Hepatocyte (in vitro differentiated cells): ENCODE measurements around the gene HIVEP1. TPM values are rescaled to one million over a fixed set of nuclear protein-coding genes. Genes with fewer than 3 reads are reported as not detected.

Experiments
- DNase-seq: peaks from one replicate; pipeline ENCODE4 v3.0.0-alpha.2; 2016; ENCODE audit warnings: low spot score
- H2AFZ ChIP-seq: fragments of 200-600 bp; sonication (generic); 2 replicates; pipeline ENCODE4 v1.6.0; 2016; ENCODE audit warnings: antibody characterized with exemption, mild to moderate bottlenecking
- H3K27ac ChIP-seq: fragments of 200-600 bp; sonication (generic); 2 replicates; pipeline ENCODE4 v1.5.1; 2016; ENCODE audit warnings: mild to moderate bottlenecking
- H3K27me3 ChIP-seq: fragments of 200-600 bp; sonication (generic); 2 replicates; pipeline ENCODE4 v1.6.1; 2016
- H3K36me3 ChIP-seq: fragments of 200-600 bp; sonication (generic); replicated peaks from 2 replicates; pipeline ENCODE4 v1.5.1; 2016; ENCODE audit warnings: low read depth; ENCODE audit not compliant: insufficient read depth
- H3K4me1 ChIP-seq: fragments of 200-600 bp; sonication (generic); 2 replicates; pipeline ENCODE4 v1.5.1; 2016; ENCODE audit warnings: mild to moderate bottlenecking, moderate library complexity; ENCODE audit not compliant: insufficient read depth
- H3K4me2 ChIP-seq: fragments of 200-600 bp; sonication (generic); 2 replicates; pipeline ENCODE4 v1.6.0; 2016
- H3K4me3 ChIP-seq: fragments of 200-600 bp; sonication (generic); 2 replicates; pipeline ENCODE4 v1.5.1; 2016; ENCODE audit warnings: mild to moderate bottlenecking
- H3K79me2 ChIP-seq: fragments of 200-600 bp; sonication (generic); 2 replicates; pipeline ENCODE4 v1.6.0; 2017; ENCODE audit warnings: mild to moderate bottlenecking
- H3K9me2 ChIP-seq: fragments of 200-600 bp; sonication (generic); replicated peaks from 2 replicates; pipeline ENCODE4 v1.6.0; 2017; ENCODE audit warnings: mild to moderate bottlenecking; ENCODE audit not compliant: insufficient read depth
- H3K9me3 ChIP-seq: fragments of 200-600 bp; sonication (generic); 2 replicates; pipeline ENCODE4 v1.5.1; 2016; ENCODE audit warnings: low read depth, mild to moderate bottlenecking
- H4K20me1 ChIP-seq: fragments of 200-600 bp; sonication (generic); 2 replicates; pipeline ENCODE4 v1.6.0; 2016; ENCODE audit warnings: mild to moderate bottlenecking; ENCODE audit not compliant: insufficient read depth, poor library complexity, severe bottlenecking
- CTCF ChIP-seq: fragments of 200-600 bp; sonication (generic); IDR thresholded peaks from 2 replicates; pipeline ENCODE4 v1.5.1; 2016; ENCODE audit warnings: antibody characterized with exemption, mild to moderate bottlenecking; ENCODE audit not compliant: poor library complexity
- EZH2 ChIP-seq: fragments of 200-600 bp; sonication (generic); IDR thresholded peaks from 2 replicates; pipeline ENCODE4 v1.6.1; 2016; ENCODE audit warnings: antibody characterized with exemption, mild to moderate bottlenecking, borderline replicate concordance
- EZH2phosphoT487 ChIP-seq: fragments of 200-600 bp; sonication (generic); IDR thresholded peaks from one replicate; pipeline ENCODE4 v1.6.1; 2018; ENCODE audit warnings: antibody characterized with exemption, mild to moderate bottlenecking, low read depth, moderate library complexity; ENCODE audit not compliant: unreplicated experiment, severe bottlenecking
- WGBS: methylation state at CpG from one replicate; pipeline ENCODE4 v1.1.6; 2016; ENCODE audit warnings: low lambda C conversion rate; ENCODE audit errors: missing lambda C conversion rate; 5-methylcytosine and 5-hydroxymethylcytosine counted together
- polyA plus RNA-seq: library from polyadenylated mRNA; unstranded; fragments of >200 nt; fragmentation: Nextera tagmentation; extraction: Ambion mirVana; gene quantifications from 2 replicates; pipeline ENCODE4 v1.2.1, GENCODE V29; 2016
- total RNA-seq: library from RNA; depleted of rRNA; stranded (reverse); fragments of >200 nt; gene quantifications from 2 replicates; pipeline ENCODE4 v1.2.3, GENCODE V29; 2014

HIVEP1 gene
- total and polyA plus RNA-seq, 2 experiments from 2014 or later: 8.7 to 33.7 TPM

GRCh38 chr6:12113190-12113577 is 101.1 kb downstream of the HIVEP1 start:
- no peak overlapping the region for H2AFZ ChIP-seq
- H3K4me2 ChIP-seq: no peak overlapping the region
- no peak for DNase-seq
- no peaks in the 10 kb centered on the region for H4K20me1 ChIP-seq
- TF ChIP-seq EZH2 (no peak), EZH2phosphoT487 (no peak), CTCF (no peak)
- H3K4me1 ChIP-seq: no peaks in the 10 kb centered on the region
- no peaks in the 10 kb centered on the region for H3K27me3 ChIP-seq
- H3K79me2 ChIP-seq: peaks cover 22% of the 10 kb centered on the region
- no peaks in the 10 kb centered on the region for H3K36me3 ChIP-seq
- 99% methylated on average over 6 of the region's 6 CpGs for WGBS
- H3K9me2 ChIP-seq: no peaks in the 10 kb centered on the region
- H3K4me3 ChIP-seq: no peak overlapping the region
- no peak overlapping the region for H3K27ac ChIP-seq
- no peaks in the 10 kb centered on the region for H3K9me3 ChIP-seq

GRCh38 chr6:12114055-12114503 is 102.0 kb downstream of the HIVEP1 start:
- H3K9me3 ChIP-seq: no peaks in the 10 kb centered on the region
- no peak for DNase-seq
- no peaks in the 10 kb centered on the region for H3K36me3 ChIP-seq
- no peaks in the 10 kb centered on the region for H3K27me3 ChIP-seq
- TF ChIP-seq EZH2phosphoT487 (no peak), CTCF (no peak), EZH2 (no peak)
- H3K79me2 ChIP-seq: peaks cover 22% of the 10 kb centered on the region
- no peak overlapping the region for H3K4me2 ChIP-seq
- no peak overlapping the region for H3K4me3 ChIP-seq
- WGBS: 94% methylated on average over 6 of the region's 6 CpGs
- no peak overlapping the region for H2AFZ ChIP-seq
- no peak overlapping the region for H3K27ac ChIP-seq
- H4K20me1 ChIP-seq: no peaks in the 10 kb centered on the region
- no peaks in the 10 kb centered on the region for H3K4me1 ChIP-seq
- no peaks in the 10 kb centered on the region for H3K9me2 ChIP-seq

GRCh38 chr6:12115001-12115400 is 102.9 kb downstream of the HIVEP1 start:
- H3K9me3 ChIP-seq: no peaks in the 10 kb centered on the region
- no peak for DNase-seq
- H3K27me3 ChIP-seq: no peaks in the 10 kb centered on the region
- no peak overlapping the region for H2AFZ ChIP-seq
- H3K79me2 ChIP-seq: peaks cover 22% of the 10 kb centered on the region
- H3K4me1 ChIP-seq: no peaks in the 10 kb centered on the region
- H3K4me2 ChIP-seq: no peak overlapping the region
- no peak overlapping the region for H3K27ac ChIP-seq
- H4K20me1 ChIP-seq: no peaks in the 10 kb centered on the region
- no peaks in the 10 kb centered on the region for H3K9me2 ChIP-seq
- H3K4me3 ChIP-seq: no peak overlapping the region
- TF ChIP-seq EZH2 (no peak), EZH2phosphoT487 (no peak), CTCF (no peak)
- no peaks in the 10 kb centered on the region for H3K36me3 ChIP-seq
- 55% methylated on average over 1 of the region's 1 CpG for WGBS

- Histone ChIP-seq H3K4me1 (no peaks in the 10 kb centered on the region), H3K4me2 (no peak overlapping the region), H3K36me3 (no peaks in the 10 kb centered on the region), H3K27me3 (no peaks in the 10 kb centered on the region), H4K20me1 (no peaks in the 10 kb centered on the region), H3K27ac (no peak overlapping the region), H3K4me3 (no peak overlapping the region), H2AFZ (no peak overlapping the region), H3K9me2 (no peaks in the 10 kb centered on the region), H3K9me3 (no peaks in the 10 kb centered on the region), H3K79me2 (peaks cover 22% of the 10 kb centered on the region)
- 97% methylated on average over 4 of the region's 4 CpGs for WGBS
- DNase-seq: no peak
- TF ChIP-seq EZH2: no peak
- no peak for TF ChIP-seq EZH2phosphoT487
- TF ChIP-seq CTCF: no peak
Observed at GRCh38 chr6:12115492-12115891, 103.4 kb downstream of the HIVEP1 start.
